ENCODE data around the gene LRRC61.

GRCh38 chr7:150365673-150366398, 42.7 kb downstream of the LRRC61 start:
- TF ChIP-seq POLR2A (IDR thresholded peaks at IDR 0.05; ENCODE audit: low read length) (no peak), GATA1 (IDR thresholded peaks at IDR 0.05; ENCODE audit: low read depth, low read length) (no peak)
